Keratinocyte (primary cell): ENCODE measurements around the gene CUL4A. TPM values are rescaled to one million over a fixed set of nuclear protein-coding genes. Genes with fewer than 3 reads are reported as not detected.

ENCODE experiments used
- DNase-seq: peaks from one replicate; pipeline ENCODE4 v3.0.0-alpha.2; 2011; ENCODE audit warnings: low read depth, missing footprints, low spot score
- FAIRE-seq: peaks from 2 replicates; lab custom pipeline; 2011; peaks lifted over from hg19 to GRCh38; lab: Jason Lieb, UNC
- H2AFZ ChIP-seq: 2 replicates; pipeline ENCODE4 v1.6.0; 2012; ENCODE audit warnings: low read length, control low read depth, inconsistent platforms; ENCODE audit not compliant: control insufficient read depth
- H3K27ac ChIP-seq: 2 replicates; pipeline ENCODE4 v1.5.1; 2011; ENCODE audit warnings: low read length; ENCODE audit not compliant: control insufficient read depth, insufficient read depth
- H3K27me3 ChIP-seq: 3 replicates; pipeline ENCODE4 v1.6.0; 2011; ENCODE audit warnings: low read length; ENCODE audit not compliant: control insufficient read depth, insufficient read depth; ENCODE audit errors: extremely low read depth
- H3K36me3 ChIP-seq, 2 experiments: 2 replicates in 1 of 2; 3 replicates in 1 of 2; pipeline ENCODE4 v1.5.1; 2011; ENCODE audit warnings: low read length in 2 of 2, mild to moderate bottlenecking in 1 of 2; ENCODE audit not compliant: control insufficient read depth in 2 of 2, insufficient read depth in 2 of 2; ENCODE audit errors: extremely low read depth in 1 of 2
- H3K4me1 ChIP-seq: 3 replicates; pipeline ENCODE4 v1.5.1; 2011; ENCODE audit warnings: low read length; ENCODE audit not compliant: control insufficient read depth, insufficient read depth; ENCODE audit errors: extremely low read depth
- H3K4me2 ChIP-seq: 3 replicates; pipeline ENCODE4 v1.6.0; 2011; ENCODE audit warnings: low read depth, low read length; ENCODE audit not compliant: control insufficient read depth, insufficient read depth; ENCODE audit errors: extremely low read depth
- H3K4me3 ChIP-seq, 3 experiments: fragments of 200-600 bp in 1 of 3; sonication (generic) in 1 of 3; 2 replicates in 2 of 3; 3 replicates in 1 of 3; pipeline ENCODE4 v1.5.1; 2011 to 2016; ENCODE audit warnings: low read length in 3 of 3, mild to moderate bottlenecking in 3 of 3, control low read depth in 2 of 3, inconsistent platforms in 1 of 3, low read depth in 1 of 3, mixed read lengths in 1 of 3, mixed run types in 1 of 3, moderate library complexity in 1 of 3; ENCODE audit not compliant: control insufficient read depth in 2 of 3, insufficient read depth in 2 of 3; ENCODE audit errors: extremely low read depth in 1 of 3
- H3K79me2 ChIP-seq: 2 replicates; pipeline ENCODE4 v1.6.0; 2012; ENCODE audit warnings: low read length; ENCODE audit not compliant: control insufficient read depth, insufficient read depth
- H3K9ac ChIP-seq: 3 replicates; pipeline ENCODE4 v1.6.0; 2011; ENCODE audit warnings: low read length; ENCODE audit not compliant: control insufficient read depth, insufficient read depth; ENCODE audit errors: extremely low read depth
- H3K9me1 ChIP-seq: 3 replicates; pipeline ENCODE4 v1.6.0; 2011; ENCODE audit warnings: low read length; ENCODE audit not compliant: control insufficient read depth, insufficient read depth; ENCODE audit errors: extremely low read depth
- H3K9me3 ChIP-seq: 2 replicates; pipeline ENCODE4 v1.5.1; 2012; ENCODE audit warnings: low read depth, low read length; ENCODE audit not compliant: control insufficient read depth
- H4K20me1 ChIP-seq: 3 replicates; pipeline ENCODE4 v1.6.0; 2011; ENCODE audit warnings: low read length; ENCODE audit not compliant: control insufficient read depth, insufficient read depth; ENCODE audit errors: extremely low read depth
- EZH2 ChIP-seq: IDR thresholded peaks from one replicate; pipeline ENCODE4 v1.6.1; 2012; ENCODE audit warnings: inconsistent platforms, mild to moderate bottlenecking, low read length, moderate library complexity
- dilution Hi-C: fragments of 300-500 bp; cut with MboI; formaldehyde crosslinking; loops from one replicate; pipeline ENCODE4 v1.7.0; 2020; ENCODE audit warnings: low sequenced_read_pairs; ENCODE audit not compliant: extremely low pct_ligation_motif_present
- polyA plus RNA-seq, 5 experiments: library from polyadenylated mRNA; depleted of rRNA in 3 of 5; stranded (reverse) in 3 of 5; stranded (forward) in 1 of 5; unstranded in 1 of 5; fragments of >200 nt; gene quantifications; 1 replicate in 1 of 5; 2 replicates in 3 of 5; 3 replicates in 1 of 5; pipeline versions ENCODE4 v1.2.1 to v1.2.3, GENCODE V29; 2011 to 2012; ENCODE audit warnings: missing spikeins in 2 of 5, low read depth in 1 of 5, low replicate concordance in 1 of 5
- TF ChIP-seq, protein P1 (sequence below), 3 experiments: IDR thresholded peaks in 1 of 3; conservative IDR thresholded peaks in 1 of 3; optimal IDR thresholded peaks in 1 of 3; 2 replicates in 2 of 3; 3 replicates in 1 of 3; pipeline versions ENCODE3 to v1.5.1; 2011; ENCODE audit warnings: low read length in 3 of 3, mild to moderate bottlenecking in 3 of 3, moderate library complexity in 2 of 3, control low read depth in 1 of 3, inconsistent platforms in 1 of 3; ENCODE audit not compliant: insufficient read depth in 2 of 3; ENCODE audit errors: extremely low read depth in 1 of 3

CUL4A gene
- polyA plus RNA-seq, 1 donor (not counting 4 experiments of a cell fraction or from before 2014, with no cell fraction given), result 57.3 TPM

DNA sequence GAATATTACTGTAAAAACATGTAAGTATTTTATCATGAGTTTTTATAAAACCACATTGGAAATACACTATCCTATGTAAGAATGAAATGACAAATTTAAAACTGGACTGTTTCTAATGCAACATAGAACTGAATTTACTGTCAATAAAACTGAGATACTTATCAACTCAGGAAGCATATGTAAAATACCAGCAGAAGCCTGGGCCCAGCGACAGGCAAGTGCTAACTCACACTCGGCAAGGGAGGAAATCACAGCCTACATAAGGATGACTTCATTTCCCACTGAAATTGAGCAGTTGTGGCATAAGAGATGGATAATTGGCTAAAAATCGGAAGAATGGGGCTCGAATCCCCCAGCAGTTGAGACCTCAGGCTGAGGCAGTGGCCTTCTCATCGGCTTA, 38.9 kb upstream of the CUL4A start:
- dilution Hi-C loops, result no loop called here

DNA sequence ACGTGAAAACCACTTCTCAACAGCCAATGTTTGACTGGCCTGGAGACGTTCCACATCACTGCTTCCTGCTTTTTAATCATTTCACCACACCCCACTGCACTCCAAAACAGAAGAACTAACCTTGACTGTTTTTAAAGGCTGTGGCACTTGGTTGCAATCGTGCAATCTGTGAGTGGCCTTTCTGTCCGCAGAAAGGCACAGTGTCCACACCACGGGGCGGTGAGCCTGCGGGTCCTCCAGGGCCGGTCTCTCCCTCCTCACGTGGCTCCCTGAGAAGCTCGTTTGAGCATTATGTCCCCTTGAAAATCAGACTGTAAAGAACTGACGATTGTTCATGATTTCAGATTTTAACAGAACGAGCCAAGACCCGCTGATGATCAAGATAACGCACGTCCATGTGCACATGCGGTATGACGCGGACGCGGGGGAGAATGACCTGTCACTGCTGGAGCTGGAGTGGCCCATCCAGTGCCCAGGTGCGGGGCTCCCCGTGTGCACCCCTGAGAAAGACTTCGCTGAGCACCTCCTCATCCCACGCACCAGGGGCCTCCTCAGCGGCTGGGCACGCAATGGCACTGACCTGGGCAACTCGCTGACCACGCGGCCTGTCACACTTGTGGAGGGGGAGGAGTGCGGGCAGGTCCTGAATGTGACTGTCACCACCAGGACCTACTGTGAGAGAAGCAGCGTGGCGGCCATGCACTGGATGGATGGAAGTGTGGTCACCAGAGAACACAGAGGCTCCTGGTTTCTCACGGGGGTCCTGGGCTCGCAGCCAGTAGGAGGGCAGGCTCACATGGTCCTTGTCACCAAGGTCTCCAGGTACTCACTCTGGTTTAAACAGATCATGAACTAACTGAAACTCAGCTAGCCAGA, 37.9 kb upstream of the CUL4A start:
- Histone ChIP-seq H3K9ac (no peak overlapping the region), H3K4me3 (no peak overlapping the region), H4K20me1 (no peaks in the 10 kb centered on the region), H3K4me1 (no peaks in the 10 kb centered on the region), H3K79me2 (no peaks in the 10 kb centered on the region), H3K36me3 (peaks cover 11 to 19% of the 10 kb centered on the region in 2 experiments), H3K9me3 (no peaks in the 10 kb centered on the region), H3K27ac (no peak overlapping the region), H3K27me3 (no peaks in the 10 kb centered on the region), H3K4me2 (no peak overlapping the region), H2AFZ (no peak overlapping the region), H3K9me1 (no peaks in the 10 kb centered on the region)
- DNase-seq (no peak), FAIRE-seq (no peak)
- dilution Hi-C loops, result no loop called here
- TF ChIP-seq, protein P1, sequence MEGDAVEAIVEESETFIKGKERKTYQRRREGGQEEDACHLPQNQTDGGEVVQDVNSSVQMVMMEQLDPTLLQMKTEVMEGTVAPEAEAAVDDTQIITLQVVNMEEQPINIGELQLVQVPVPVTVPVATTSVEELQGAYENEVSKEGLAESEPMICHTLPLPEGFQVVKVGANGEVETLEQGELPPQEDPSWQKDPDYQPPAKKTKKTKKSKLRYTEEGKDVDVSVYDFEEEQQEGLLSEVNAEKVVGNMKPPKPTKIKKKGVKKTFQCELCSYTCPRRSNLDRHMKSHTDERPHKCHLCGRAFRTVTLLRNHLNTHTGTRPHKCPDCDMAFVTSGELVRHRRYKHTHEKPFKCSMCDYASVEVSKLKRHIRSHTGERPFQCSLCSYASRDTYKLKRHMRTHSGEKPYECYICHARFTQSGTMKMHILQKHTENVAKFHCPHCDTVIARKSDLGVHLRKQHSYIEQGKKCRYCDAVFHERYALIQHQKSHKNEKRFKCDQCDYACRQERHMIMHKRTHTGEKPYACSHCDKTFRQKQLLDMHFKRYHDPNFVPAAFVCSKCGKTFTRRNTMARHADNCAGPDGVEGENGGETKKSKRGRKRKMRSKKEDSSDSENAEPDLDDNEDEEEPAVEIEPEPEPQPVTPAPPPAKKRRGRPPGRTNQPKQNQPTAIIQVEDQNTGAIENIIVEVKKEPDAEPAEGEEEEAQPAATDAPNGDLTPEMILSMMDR (optimal IDR thresholded peaks at IDR 0.05 in 1 of 3, IDR thresholded peaks at IDR 0.05 in 1 of 3, conservative IDR thresholded peaks at IDR 0.05 in 1 of 3; ENCODE audit: extremely low read depth in 1 of 3, insufficient read depth in 2 of 3, low read length in 3 of 3), result no peak
- TF ChIP-seq EZH2, result no peak

More for the DNA sequence above, 38.9 kb upstream of the CUL4A start:
- Histone ChIP-seq H3K9me3 (no peaks in the 10 kb centered on the region), H3K9me1 (no peaks in the 10 kb centered on the region), H2AFZ (no peak overlapping the region), H3K27ac (no peak overlapping the region), H3K4me3 (no peak overlapping the region), H4K20me1 (no peaks in the 10 kb centered on the region), H3K9ac (no peak overlapping the region), H3K27me3 (no peaks in the 10 kb centered on the region), H3K4me2 (no peak overlapping the region), H3K79me2 (no peaks in the 10 kb centered on the region), H3K4me1 (no peaks in the 10 kb centered on the region), H3K36me3 (peaks cover 9 to 18% of the 10 kb centered on the region in 2 experiments)
- no peak for TF ChIP-seq EZH2
- TF ChIP-seq, protein P1 (optimal IDR thresholded peaks at IDR 0.05 in 1 of 3, IDR thresholded peaks at IDR 0.05 in 1 of 3, conservative IDR thresholded peaks at IDR 0.05 in 1 of 3; ENCODE audit: extremely low read depth in 1 of 3, insufficient read depth in 2 of 3, low read length in 3 of 3), result no peak
- DNase-seq (no peak), FAIRE-seq (no peak)
